HG03457 (cell line): Measurements from ENCODE around the gene E2F2.
"Not testable (repeated sequence)": the region's sequence is repeated elsewhere in the genome, so short reads cannot be mapped to it uniquely, and the experiment has no call there.

Experiments used
- ATAC-seq: cut with Tn5 transposase; IDR thresholded peaks from one replicate; pipeline ENCODE4 v1.9.1; 2021; ENCODE audit warnings: moderate number of reproducible peaks; ENCODE audit not compliant: unreplicated experiment

Gene E2F2

GRCh38 chr1:23525558-23526250, 5.3 kb downstream of the E2F2 start:
- ATAC-seq, result no peak

GRCh38 chr1:23524716-23525401, 6.2 kb downstream of the E2F2 start:
- no peak for ATAC-seq

GRCh38 chr1:23524163-23524562, 6.9 kb downstream of the E2F2 start:
- no peak for ATAC-seq

- no peak for ATAC-seq
Measured at GRCh38 chr1:23522244-23522982, 8.6 kb downstream of the E2F2 start.

GRCh38 chr1:23521588-23521987, 9.4 kb downstream of the E2F2 start:
- no peak for ATAC-seq

- ATAC-seq, result no peak
Measured at GRCh38 chr1:23517581-23517980, 13.5 kb downstream of the E2F2 start.

GRCh38 chr1:23515905-23516304, 15.1 kb downstream of the E2F2 start:
- ATAC-seq, result no peak

GRCh38 chr1:23514111-23514679, 16.8 kb downstream of the E2F2 start:
- no peak for ATAC-seq

- ATAC-seq, result no peak
Measured at GRCh38 chr1:23509896-23510295, 21.1 kb downstream of the E2F2 start.

GRCh38 chr1:23506376-23507107, 24.5 kb downstream of the E2F2 start:
- no peak for ATAC-seq

GRCh38 chr1:23505851-23506250, 25.2 kb downstream of the E2F2 start:
- ATAC-seq, result no peak

GRCh38 chr1:23504156-23504555, 26.9 kb downstream of the E2F2 start:
- ATAC-seq, result not testable (repeated sequence)

- no peak for ATAC-seq
Measured at GRCh38 chr1:23502951-23503350, 28.1 kb downstream of the E2F2 start.

GRCh38 chr1:23500466-23500865, 30.6 kb downstream of the E2F2 start:
- no peak for ATAC-seq

- ATAC-seq, result no peak
Measured at GRCh38 chr1:23497777-23498439, 33.1 kb downstream of the E2F2 start.

- ATAC-seq, result no peak
Measured at GRCh38 chr1:23496490-23497181, 34.4 kb downstream of the E2F2 start.

GRCh38 chr1:23494836-23495235, 36.2 kb downstream of the E2F2 start:
- not testable (repeated sequence) for ATAC-seq

GRCh38 chr1:23492776-23493175, 38.3 kb downstream of the E2F2 start:
- ATAC-seq, result not testable (repeated sequence)

- ATAC-seq, result no peak
Measured at GRCh38 chr1:23492132-23492720, 38.8 kb downstream of the E2F2 start.
